ENCODE measurements around the gene LSM7.

GRCh38 chr19:2351591-2351990, 23.2 kb upstream of the LSM7 start:
- TF ChIP-seq CTCF (conservative IDR thresholded peaks at IDR 0.05; ENCODE audit: low read depth in 2 of 2) (no peak), POLR2AphosphoS5 (IDR thresholded peaks at IDR 0.05; ENCODE audit: low read depth) (no peak), REST (IDR thresholded peaks at IDR 0.05; ENCODE audit: unreplicated experiment) (no peak), CREB1 (CRISPR knock-in tag; IDR thresholded peaks at IDR 0.05; ENCODE audit: low read depth) (no peak), NANOG (IDR thresholded peaks at IDR 0.05; ENCODE audit: borderline replicate concordance) (no peak), EZH2 (IDR thresholded peaks at IDR 0.05; ENCODE audit: low read depth, unreplicated experiment) (no peak), JUNB (IDR thresholded peaks at IDR 0.05; ENCODE audit: unreplicated experiment) (no peak), EZH2phosphoT487 (IDR thresholded peaks at IDR 0.05; ENCODE audit: unreplicated experiment) (no peak), ETS1 (IDR thresholded peaks at IDR 0.05) (no peak), ZNF114 (CRISPR knock-in tag; IDR thresholded peaks at IDR 0.05) (no peak), STAT1 (IDR thresholded peaks at IDR 0.05; ENCODE audit: unreplicated experiment) (no peak), ZNF331 (CRISPR knock-in tag; IDR thresholded peaks at IDR 0.05; ENCODE audit: low read depth) (no peak)

Data from GM23338 (cell line).